HL-60 (cell line): ENCODE measurements around the gene PTPRN2.

Experiments
- DNase-seq, 2 experiments: peaks; one replicate each; pipeline ENCODE4 v3.0.0-alpha.2; 2010 to 2020; ENCODE audit warnings: low read depth in 1 of 2, low spot score in 1 of 2
- H3K27ac ChIP-seq: fragments of 250-450 bp; sonication (Bioruptor Pico); replicated peaks from 2 replicates; pipeline ENCODE4 v1.5.1; 2020; ENCODE audit warnings: mild to moderate bottlenecking, moderate library complexity
- H3K27me3 ChIP-seq: fragments of 250-450 bp; sonication (Bioruptor Pico); 2 replicates; pipeline ENCODE4 v1.5.1; 2021; ENCODE audit warnings: mild to moderate bottlenecking, moderate library complexity; ENCODE audit not compliant: insufficient read depth, poor library complexity, severe bottlenecking
- H3K4me3 ChIP-seq: replicated peaks from 2 replicates; pipeline ENCODE4 v1.5.1; 2011; ENCODE audit warnings: mild to moderate bottlenecking, control low read depth, low read length; ENCODE audit not compliant: insufficient read depth
- GABPA ChIP-seq: IDR thresholded peaks from 2 replicates; pipeline ENCODE4 v1.6.1; 2012; ENCODE audit warnings: low read depth
- POLR2AphosphoS5 ChIP-seq: IDR thresholded peaks from 2 replicates; pipeline ENCODE4 v1.6.1; 2012; ENCODE audit warnings: low read depth
- SPI1 ChIP-seq: IDR thresholded peaks from 2 replicates; pipeline ENCODE4 v1.6.1; 2012; ENCODE audit warnings: low read depth, mild to moderate bottlenecking, borderline replicate concordance
- TF ChIP-seq, protein P1 (sequence below): IDR thresholded peaks from one replicate; pipeline ENCODE4 v1.5.1; 2011; ENCODE audit warnings: low read length, control low read depth, inconsistent platforms; ENCODE audit not compliant: insufficient read depth
- TF ChIP-seq, protein P2 (sequence below): IDR thresholded peaks from 2 replicates; pipeline ENCODE4 v1.6.1; 2012; ENCODE audit warnings: low read depth; ENCODE audit not compliant: insufficient replicate concordance

The PTPRN2 gene

DNA sequence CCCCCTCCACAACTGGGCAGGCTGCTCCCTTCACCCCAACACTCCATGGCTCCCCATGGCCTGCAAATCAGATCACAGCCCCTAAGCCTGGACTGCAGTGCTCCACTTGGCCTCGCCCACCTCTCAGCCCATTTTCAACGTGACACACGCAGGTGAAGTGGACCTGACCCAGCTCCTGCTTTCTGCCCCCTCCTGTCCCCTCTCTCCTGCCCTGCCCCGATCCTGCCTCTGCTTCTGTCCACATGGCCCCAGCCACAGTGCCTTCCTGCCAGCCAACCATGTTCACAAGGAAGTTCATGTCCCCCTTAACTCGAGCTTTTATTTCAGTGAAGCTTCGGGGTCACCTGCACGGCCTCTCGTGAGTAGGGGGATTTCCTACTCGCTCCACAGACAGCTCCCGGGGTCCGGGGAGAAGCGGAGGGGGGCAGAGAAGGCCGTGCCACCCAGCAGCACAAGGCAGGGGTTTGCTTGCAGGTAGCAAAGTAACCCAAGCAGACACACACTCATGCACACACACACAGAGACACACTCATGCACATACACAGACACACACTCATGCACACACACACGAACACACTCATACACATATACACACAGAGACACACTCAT lies 713.3 kb downstream of the PTPRN2 start:
- no peak overlapping the region for H3K27ac ChIP-seq
- no peak for DNase-seq
- H3K27me3 ChIP-seq = no peaks in the 10 kb centered on the region
- TF ChIP-seq POLR2AphosphoS5 (no peak), GABPA (no peak), SPI1 (no peak)
- TF ChIP-seq, protein P1, sequence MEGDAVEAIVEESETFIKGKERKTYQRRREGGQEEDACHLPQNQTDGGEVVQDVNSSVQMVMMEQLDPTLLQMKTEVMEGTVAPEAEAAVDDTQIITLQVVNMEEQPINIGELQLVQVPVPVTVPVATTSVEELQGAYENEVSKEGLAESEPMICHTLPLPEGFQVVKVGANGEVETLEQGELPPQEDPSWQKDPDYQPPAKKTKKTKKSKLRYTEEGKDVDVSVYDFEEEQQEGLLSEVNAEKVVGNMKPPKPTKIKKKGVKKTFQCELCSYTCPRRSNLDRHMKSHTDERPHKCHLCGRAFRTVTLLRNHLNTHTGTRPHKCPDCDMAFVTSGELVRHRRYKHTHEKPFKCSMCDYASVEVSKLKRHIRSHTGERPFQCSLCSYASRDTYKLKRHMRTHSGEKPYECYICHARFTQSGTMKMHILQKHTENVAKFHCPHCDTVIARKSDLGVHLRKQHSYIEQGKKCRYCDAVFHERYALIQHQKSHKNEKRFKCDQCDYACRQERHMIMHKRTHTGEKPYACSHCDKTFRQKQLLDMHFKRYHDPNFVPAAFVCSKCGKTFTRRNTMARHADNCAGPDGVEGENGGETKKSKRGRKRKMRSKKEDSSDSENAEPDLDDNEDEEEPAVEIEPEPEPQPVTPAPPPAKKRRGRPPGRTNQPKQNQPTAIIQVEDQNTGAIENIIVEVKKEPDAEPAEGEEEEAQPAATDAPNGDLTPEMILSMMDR = no peak
- TF ChIP-seq, protein P2, sequence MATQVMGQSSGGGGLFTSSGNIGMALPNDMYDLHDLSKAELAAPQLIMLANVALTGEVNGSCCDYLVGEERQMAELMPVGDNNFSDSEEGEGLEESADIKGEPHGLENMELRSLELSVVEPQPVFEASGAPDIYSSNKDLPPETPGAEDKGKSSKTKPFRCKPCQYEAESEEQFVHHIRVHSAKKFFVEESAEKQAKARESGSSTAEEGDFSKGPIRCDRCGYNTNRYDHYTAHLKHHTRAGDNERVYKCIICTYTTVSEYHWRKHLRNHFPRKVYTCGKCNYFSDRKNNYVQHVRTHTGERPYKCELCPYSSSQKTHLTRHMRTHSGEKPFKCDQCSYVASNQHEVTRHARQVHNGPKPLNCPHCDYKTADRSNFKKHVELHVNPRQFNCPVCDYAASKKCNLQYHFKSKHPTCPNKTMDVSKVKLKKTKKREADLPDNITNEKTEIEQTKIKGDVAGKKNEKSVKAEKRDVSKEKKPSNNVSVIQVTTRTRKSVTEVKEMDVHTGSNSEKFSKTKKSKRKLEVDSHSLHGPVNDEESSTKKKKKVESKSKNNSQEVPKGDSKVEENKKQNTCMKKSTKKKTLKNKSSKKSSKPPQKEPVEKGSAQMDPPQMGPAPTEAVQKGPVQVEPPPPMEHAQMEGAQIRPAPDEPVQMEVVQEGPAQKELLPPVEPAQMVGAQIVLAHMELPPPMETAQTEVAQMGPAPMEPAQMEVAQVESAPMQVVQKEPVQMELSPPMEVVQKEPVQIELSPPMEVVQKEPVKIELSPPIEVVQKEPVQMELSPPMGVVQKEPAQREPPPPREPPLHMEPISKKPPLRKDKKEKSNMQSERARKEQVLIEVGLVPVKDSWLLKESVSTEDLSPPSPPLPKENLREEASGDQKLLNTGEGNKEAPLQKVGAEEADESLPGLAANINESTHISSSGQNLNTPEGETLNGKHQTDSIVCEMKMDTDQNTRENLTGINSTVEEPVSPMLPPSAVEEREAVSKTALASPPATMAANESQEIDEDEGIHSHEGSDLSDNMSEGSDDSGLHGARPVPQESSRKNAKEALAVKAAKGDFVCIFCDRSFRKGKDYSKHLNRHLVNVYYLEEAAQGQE = no peak
- H3K4me3 ChIP-seq = no peak overlapping the region

DNA sequence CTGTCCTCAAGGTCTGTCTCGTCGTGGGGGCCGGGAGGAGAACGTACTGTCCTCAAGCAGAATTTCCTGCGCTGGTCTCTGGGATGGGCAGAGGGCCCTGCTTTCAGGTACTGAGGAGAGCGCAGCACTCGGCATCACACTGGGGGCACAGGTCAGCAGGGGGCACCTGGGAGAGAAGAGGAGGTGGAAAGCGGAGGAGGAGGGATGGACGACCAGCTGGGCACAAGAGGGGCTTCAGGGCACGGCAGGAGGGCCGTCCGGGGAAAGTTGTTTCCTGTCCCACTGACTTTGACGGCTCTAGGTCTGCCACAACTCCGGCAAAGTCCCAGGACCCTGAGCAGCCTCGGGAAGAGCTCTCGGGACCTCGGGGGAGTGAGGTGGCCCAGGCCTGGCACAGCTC lies 714.0 kb downstream of the PTPRN2 start:
- Histone ChIP-seq H3K4me3 (no peak overlapping the region), H3K27ac (no peak overlapping the region), H3K27me3 (no peaks in the 10 kb centered on the region)
- DNase-seq = no peak
- TF ChIP-seq, protein P1 = no peak
- TF ChIP-seq, protein P2 = no peak
- TF ChIP-seq SPI1 (no peak), GABPA (no peak), POLR2AphosphoS5 (no peak)

DNA sequence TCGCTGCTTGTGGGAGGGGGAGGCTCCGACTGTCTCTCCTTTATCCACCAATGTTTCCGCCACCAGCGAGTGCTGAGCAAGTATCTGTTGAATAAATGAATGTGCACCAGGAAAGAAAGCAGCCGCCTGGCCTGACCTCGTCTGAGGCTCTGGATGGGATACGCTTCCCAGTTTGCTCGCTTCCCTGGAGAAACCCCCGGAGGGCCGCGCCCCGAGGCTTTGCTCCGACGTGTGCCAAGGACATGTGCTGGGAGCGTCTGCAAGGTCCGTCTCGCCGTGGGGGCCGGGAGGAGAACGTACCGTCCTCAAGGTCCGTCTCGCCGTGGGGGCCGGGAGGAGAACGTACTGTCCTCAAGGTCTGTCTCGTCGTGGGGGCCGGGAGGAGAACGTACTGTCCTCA lies 714.4 kb downstream of the PTPRN2 start:
- no peak for TF ChIP-seq POLR2AphosphoS5
- H3K27me3 ChIP-seq = no peaks in the 10 kb centered on the region
- H3K4me3 ChIP-seq = no peak overlapping the region
- no peak for DNase-seq
- H3K27ac ChIP-seq = no peak overlapping the region

DNA sequence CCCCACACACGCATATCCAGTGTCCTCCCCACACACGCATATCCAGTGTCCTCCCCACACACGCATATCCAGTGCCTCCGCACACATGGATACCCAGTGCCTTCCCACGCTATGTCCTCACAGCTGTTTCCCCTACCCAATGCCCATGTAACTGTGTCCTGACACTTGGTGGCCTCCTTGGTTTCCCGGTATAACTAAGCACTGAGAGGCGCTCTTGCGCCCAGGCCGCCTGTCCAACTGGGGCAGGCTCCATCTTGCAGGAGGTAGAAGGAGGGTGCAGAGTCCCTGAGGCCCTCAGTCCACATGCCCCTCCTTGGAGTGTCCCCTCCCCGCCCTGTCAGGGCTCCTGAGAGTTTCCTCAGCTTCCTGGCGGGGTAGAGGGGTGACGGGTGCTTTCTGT lies 715.2 kb downstream of the PTPRN2 start:
- TF ChIP-seq, protein P2 = no peak
- TF ChIP-seq SPI1 (no peak), POLR2AphosphoS5 (no peak), GABPA (no peak)
- TF ChIP-seq, protein P1 = no peak
- no peaks in the 10 kb centered on the region for H3K27me3 ChIP-seq
- H3K4me3 ChIP-seq = no peak overlapping the region
- no peak for DNase-seq
- H3K27ac ChIP-seq = no peak overlapping the region
